GM13976 (cell line): Measurements from ENCODE around the gene ENKD1.

ENCODE experiments used
- DNase-seq: peaks from one replicate; pipeline ENCODE4 v3.0.0; 2012; ENCODE audit warnings: low spot score
- CTCF ChIP-seq: IDR thresholded peaks from 2 replicates; pipeline ENCODE4 v1.5.1; 2012; ENCODE audit warnings: borderline replicate concordance, mild to moderate bottlenecking; ENCODE audit not compliant: insufficient read depth; ENCODE audit errors: extremely low read depth, missing control alignments, control extremely low read depth
- in situ Hi-C: fragments of 300-500 bp; cut with MboI; formaldehyde crosslinking; loops from one replicate; pipeline ENCODE4 v1.12.0; 2022; ENCODE audit warnings: low sequenced_read_pairs, mixed read lengths, inconsistent platforms; ENCODE audit not compliant: unreplicated experiment

The ENKD1 gene

GRCh38 chr16:67648088-67648763 is 18.3 kb downstream of the ENKD1 start:
- TF ChIP-seq CTCF = no peak
- no peak for DNase-seq
- in situ Hi-C loops = loop anchor here (10.0 kb wide), 1 partner anchor 113 kb away; no protein-coding TSS in a partner anchor

GRCh38 chr16:67647681-67648080 is 18.9 kb downstream of the ENKD1 start:
- in situ Hi-C loops = loop anchor here (10.0 kb wide), 1 partner anchor 113 kb away; no protein-coding TSS in a partner anchor
- no peak for DNase-seq
- no peak for TF ChIP-seq CTCF

GRCh38 chr16:67647111-67647651 is 19.4 kb downstream of the ENKD1 start:
- in situ Hi-C loops = loop anchor here (10.0 kb wide), 1 partner anchor 112 kb away; no protein-coding TSS in a partner anchor
- DNase-seq = no peak
- no peak for TF ChIP-seq CTCF

GRCh38 chr16:67645397-67646121 is 21.0 kb downstream of the ENKD1 start:
- no peak for DNase-seq
- in situ Hi-C loops = loop anchor here (10.0 kb wide), 1 partner anchor 111 kb away; no protein-coding TSS in a partner anchor
- TF ChIP-seq CTCF = no peak

- in situ Hi-C loops = loop anchor here (10.0 kb wide), 1 partner anchor 109 kb away; no protein-coding TSS in a partner anchor
- TF ChIP-seq CTCF = no peak
- DNase-seq = peak; percentile 34
Measured at GRCh38 chr16:67644038-67644437, 22.5 kb downstream of the ENKD1 start.
